ENCODE measurements around the gene ATP8B4.
"Not testable (repeated sequence)": the region's sequence is repeated elsewhere in the genome, so short reads cannot be mapped to it uniquely, and the experiment has no call there.

ATP8B4 gene

DNA sequence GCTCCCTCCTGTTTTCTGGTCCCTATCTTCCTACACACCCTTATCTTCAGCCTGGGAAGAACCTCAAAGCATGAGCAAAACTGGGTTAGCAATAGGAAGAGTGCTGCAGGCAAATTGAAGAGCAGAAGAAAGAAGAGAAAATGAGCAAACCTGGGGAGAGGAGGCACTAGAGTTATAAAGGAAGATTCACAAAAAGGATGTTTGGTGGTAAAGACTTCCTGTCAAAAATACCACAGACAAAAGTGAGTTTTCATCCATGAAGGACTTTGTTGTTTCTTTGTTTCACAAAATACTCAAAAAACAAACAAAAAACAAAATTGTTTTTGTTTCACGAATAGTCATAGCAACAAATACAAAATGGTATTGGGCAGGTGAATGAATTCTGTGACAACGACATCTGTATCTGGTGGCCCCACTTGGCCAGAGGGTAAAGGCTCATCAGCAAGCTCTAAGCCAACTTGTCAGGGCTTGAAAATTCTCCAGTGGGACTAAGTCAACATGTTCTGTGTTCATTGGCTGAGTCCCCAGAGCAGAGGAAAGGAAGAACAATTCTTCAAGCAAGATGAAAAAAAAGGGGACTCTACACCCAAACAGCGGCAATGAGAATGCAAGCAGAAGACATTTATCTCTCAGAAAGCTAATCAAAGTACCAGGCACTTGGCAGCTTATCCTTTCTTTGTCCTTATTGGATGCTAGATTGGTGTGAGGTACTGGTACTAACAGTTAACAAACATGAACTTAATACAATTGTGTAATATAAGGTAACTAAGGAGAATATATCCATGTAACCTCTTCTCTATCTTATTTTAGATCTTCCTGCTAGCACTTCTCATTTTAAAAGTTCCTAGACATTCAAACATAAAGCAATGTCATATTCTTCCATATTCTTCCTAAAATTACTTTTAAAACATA lies 9.7 kb downstream of the ATP8B4 start:
- no peak for DNase-seq (ENCODE audit: low read depth)

DNA sequence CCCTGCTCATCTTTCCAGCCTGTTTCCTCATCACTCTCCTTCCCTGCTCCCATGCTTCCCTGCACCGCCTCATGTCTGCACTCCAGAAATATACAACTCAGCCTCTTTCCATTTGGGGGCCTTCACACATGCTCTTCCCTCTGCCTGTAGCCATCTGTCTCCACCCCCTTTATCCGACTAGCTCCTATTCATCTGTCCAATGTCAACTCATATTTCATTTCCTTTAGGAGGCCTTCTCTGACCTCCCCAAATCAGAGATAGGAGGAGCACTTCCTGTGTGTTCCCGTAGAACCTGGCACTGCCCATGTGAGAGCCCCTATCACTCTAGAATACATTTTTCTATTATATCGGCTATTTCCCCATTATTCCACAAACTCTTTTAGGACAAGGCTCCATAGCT lies 10.6 kb downstream of the ATP8B4 start:
- DNase-seq (ENCODE audit: low read depth) = no peak

DNA sequence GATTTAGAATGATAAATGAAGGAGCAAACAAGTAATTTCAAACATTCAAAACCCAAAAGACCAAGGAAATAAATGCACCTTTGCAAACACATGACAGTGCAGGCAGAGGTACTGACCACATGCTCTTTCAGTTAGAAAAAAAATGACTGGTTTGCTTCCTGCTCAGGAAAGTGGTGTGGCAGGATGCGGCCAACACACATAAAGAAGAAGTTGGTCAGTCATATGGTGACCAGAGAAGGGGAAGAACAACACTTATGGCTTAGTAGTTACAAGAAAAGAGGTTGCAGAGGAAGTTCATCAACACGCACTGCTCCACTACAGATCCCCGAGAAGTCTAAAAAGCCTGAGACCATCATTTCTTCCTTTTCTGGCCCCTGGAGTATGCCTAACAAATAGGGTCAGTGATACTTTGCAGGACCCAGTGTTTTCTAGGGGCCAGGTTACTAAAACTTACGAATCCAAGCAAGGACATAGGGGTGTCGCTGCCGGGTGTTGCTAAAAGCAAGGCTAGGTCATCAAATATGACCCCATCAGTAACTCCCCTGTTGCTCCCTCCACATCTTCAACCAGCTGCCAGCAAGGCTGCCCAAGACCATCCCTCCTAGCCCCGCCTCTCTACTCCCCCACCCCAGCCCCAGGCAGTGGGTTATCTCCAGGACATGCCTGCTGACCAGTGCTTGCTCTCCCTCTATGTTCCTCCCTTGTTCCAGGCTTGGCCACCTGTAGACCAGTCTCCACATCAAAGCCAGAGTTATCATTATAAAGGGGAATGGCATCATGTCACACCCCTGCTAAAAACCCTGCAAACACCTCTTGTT lies 11.2 kb downstream of the ATP8B4 start:
- DNase-seq (ENCODE audit: low read depth) = no peak

DNA sequence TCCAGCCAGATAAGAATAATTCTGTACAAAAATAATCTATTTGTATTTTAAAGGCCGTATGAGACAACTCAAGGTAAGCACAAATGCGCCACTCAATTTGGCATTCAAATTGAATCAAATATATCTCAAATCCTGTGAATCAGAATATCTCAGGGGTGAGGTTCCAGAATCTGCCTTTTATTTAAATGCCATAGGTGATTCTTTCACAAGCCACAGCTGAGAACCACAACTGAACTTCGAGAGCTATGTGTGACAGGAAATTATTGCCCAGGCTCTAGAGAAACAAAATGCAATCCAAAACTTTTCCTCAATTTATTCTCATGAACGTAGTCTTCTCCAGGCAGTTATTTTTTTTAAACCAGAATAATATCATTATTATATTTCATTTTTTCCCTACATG lies 11.9 kb downstream of the ATP8B4 start:
- no peak for DNase-seq (ENCODE audit: low read depth)

DNA sequence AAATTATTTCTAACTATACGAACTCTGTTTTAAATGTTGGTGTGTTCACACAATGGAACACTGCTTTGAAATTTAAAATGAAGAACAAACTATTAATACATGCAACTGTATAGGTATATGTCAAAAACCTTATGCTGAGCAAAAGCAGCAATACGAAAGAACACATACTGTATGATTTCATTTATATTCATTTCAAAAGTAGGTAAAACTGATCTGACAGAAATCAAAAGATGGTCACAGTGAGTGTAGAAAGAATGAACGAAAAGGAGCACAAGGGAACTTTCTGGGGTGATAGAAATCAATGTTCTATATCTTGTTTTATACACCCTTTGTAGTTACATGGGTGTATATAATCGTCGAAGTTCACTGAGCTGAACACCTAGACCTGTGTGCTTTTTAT lies 12.6 kb downstream of the ATP8B4 start:
- DNase-seq (ENCODE audit: low read depth) = no peak

DNA sequence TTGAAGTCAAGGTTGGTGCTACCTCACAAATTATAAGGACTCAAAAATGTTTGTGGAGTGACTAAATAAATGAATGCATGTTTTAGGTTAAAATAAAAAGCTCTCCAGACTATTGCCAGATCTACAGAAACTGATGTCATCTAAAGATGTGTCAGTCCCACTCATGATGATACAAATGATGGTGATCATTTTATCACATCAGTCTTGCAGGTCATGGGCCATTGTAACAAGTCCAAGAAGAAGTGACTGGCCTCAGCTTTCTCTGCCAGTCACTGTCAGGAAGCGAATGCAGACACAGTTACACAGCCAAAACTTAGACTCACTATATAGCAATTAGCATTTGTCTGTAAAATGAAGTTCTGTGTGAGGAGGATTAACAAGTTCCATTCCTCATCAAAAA lies 18.5 kb downstream of the ATP8B4 start:
- DNase-seq (ENCODE audit: low read depth) = no peak

DNA sequence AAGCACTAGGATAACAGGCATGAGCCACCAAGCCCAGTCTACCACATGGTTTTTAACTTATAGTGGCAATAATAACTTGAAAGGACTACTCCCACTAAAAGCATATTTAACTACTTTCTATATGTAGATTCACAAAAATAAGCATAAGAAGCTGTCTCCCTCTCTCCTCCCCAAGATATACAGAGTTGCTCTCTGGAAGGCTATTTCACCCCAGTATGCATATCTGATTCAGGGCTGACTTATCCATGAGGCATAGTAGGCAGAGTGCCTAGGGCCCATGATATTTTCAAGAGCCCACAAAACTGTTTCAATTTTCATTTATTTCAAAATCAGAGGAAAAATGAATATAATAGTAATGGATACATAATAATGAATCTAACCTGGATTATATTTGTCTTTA lies 20.5 kb downstream of the ATP8B4 start:
- DNase-seq (ENCODE audit: low read depth) = no peak

DNA sequence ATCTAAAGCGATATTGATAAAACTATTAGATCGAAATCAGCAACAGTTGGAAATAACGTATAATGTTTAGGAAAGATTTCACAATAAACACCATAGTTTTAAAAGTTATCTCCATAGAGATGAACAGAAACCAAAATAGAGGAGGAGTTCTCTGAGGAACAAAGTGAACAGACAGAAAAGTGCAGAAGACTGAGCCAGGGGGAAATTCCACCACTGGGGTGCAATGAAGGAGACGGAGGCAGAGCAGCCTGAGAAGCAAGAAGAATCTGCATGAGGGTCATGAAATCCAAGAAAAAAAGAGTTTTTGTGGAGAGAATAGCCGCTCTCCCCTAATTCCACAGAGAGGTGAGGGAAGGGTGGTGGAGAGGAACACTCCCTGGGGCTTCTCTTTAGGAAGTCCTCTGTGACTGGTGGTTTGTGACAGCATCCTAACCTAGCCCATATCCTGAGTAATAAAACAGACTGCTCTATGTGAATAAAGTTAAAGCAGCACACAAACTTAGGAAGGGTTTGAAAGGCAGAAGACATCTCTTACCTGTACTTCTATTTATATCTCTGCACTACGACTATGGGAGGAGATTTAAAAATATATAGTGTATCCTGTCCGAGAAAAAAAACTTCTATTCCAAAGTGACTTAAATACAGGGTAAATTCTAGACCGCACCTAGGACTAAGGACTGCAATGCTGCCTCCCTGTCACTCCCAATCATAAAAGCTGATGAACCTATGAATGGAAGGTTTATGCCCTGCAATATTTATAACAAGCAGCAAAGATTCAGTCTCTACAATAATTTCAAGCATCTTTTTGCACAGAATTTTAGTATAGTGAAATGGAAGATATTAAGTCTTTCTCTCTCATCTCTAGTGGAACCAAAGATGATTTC lies 22.9 kb downstream of the ATP8B4 start:
- DNase-seq (ENCODE audit: low read depth) = no peak

DNA sequence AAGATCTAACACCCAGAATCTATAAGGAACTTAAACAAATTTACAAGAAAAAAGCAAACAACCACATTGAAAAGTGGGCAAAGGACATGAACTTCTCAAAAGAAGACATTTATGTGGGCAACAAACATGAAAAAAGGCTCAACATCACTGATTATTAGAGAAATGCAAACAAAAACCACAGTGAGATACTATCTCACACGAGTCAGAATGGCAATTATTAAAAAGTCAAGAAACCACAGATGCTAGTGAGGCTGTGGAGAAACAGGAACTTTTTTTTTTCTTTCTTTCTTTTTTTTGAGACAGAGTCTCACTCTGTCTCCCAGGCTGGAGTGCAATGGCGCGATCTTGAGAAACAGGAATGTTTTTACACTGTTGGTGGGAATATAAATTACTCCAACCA lies 29.6 kb downstream of the ATP8B4 start:
- DNase-seq (ENCODE audit: low read depth) = not testable (repeated sequence)

DNA sequence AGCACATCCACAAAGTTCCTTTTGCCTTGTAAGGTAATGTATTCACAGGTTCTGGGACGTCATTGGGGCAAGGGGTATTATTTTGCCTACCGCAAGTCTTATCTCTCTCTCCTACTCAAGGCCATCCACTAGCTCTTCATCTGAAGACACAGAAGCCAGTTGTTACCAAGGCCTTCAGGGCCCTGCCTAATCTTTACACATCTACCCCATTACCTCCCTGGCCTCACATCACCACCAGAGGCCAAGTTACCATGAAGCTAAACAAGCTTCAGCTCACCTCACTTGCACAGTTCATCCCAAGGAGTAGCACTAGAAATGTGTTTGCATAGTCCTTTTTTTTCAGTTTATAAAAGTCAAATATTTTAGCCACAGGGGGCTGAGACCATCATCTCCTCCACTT lies 34.1 kb downstream of the ATP8B4 start:
- no peak for DNase-seq (ENCODE audit: low read depth)

DNA sequence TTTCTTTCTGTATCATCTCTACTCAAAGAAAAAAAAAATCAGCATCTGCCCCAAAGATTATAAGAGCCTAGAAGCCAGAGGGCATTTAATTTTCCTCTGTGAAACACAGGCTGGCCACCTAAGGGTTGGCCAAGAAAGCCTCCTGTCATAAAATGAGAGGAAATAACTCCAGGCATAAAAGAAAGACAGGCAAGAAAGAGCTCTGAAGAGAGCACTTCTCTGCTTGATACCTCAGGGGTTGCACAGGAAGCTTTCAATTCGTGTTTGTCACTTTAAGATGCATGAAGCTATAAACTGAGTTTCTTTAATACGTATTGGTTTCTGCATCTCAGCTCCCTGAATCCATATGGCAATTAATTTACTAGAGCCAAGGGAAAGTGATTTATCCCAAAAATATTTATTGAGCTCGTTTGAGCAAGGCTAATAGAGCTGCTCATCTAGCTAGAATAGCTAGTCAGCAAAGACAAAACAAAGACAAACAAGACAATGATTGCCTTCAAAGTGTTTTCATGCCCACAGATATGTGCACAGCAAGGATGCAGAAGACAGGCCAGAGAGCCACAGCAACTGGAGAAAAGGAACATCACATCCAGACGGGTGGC lies 35.5 kb downstream of the ATP8B4 start:
- no peak for DNase-seq (ENCODE audit: low read depth)

DNA sequence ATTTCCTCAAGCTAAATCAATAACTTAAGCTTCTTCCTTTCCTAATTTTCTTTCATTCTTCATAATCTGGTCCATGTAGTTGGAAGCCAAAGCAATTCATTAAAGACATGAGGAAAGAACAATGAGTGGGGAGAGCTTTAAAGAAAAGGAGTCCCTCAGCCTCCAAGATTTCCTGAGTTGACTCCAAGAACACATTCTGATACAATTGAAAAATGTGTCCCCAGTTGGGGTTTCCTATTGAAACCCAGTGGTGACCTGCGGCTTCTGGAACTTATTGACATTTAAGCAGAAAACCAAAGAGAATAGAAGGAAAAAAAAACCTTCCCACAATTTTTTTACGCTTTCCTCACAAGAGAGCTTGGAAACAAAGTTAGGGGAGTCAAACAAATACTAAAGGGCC lies 37.0 kb downstream of the ATP8B4 start:
- DNase-seq (ENCODE audit: low read depth) = no peak

DNA sequence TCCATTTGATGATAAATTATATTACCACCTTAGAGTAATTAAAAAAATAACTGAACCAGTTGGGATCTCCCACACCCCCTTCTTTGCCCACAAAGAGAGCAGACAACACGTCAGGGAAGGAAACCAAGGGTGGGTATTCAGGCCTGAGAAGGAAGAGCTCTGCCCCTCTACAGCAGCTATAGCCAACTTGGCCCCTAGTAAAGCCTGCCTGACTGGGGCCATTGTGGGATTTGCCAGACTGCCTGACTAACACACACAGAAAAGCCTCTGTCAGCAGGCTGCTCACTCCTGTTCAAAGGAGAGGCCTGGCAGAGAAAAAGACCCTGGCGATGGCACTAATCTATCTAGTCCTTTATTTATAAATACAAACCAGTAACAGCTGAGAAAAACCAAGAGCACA lies 41.4 kb downstream of the ATP8B4 start:
- no peak for DNase-seq (ENCODE audit: low read depth)

DNA sequence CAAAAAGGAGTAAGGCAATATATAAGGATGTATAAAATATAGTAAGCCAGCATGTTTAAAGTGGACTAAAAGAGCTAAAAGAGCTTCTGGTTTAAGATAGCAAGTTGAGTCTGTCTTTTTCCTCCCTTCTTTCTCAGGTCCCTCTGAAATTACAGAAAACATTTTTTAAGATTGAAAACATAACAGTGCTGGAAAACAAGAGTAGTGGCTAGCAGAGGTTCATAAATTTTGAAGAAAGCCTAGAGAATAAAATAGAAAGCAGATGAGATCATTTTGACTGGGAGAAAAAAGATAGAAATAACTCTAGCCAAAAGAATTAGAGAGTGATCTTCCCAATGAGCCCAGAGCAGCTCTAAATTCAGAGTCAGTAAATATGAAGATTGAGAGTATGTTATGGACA lies 41.9 kb downstream of the ATP8B4 start:
- no peak for DNase-seq (ENCODE audit: low read depth)

DNA sequence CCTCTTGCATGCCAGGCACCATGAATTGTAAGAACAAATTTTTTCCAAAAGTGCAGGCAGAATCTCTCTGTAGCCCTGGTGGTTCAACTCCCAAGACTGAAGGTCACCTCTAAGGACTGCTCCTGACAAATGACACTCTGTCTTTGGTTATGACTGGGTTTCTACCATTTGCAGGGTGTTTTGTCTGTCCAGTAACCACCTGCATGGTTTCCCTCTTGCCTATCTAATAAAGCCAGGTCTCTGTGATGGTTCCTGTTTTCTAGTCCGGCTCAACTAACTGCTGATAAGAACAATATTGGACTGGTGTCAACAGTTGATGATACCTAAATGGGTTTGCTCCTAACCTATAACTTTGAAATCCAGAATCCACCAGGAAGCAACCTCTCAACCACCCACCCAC lies 43.7 kb downstream of the ATP8B4 start:
- DNase-seq (ENCODE audit: low read depth) = no peak

DNA sequence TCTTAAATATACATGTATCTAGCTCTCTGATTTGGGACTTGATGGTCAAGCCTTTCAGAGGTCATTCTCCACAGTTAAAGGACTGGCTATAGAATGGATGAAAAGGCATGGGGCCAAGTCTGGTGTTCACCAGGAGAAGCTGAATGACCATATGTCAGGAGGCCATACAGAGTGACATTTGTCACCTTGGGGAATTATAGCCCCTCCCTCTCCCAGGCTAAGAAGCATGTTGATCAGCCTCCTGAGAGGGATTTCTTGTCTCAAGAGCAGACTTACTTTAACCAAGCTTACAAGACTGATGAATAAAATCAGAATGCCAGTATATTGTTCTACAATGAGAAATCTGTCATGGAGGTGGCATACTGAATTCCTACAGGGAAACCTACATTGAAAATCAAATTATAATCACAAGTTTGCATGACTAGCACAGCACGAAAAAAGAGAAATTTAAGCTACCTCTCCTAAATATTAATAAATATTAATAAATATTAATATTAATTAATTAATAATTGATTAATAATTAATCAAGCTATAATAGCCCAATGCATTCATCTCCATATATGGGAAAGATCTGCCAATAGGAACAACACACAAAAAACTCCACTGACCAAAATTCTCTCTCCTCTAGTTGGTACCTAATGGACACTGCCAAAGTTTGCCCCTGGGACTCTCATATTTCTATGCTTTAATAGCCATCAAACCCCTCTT lies 47.3 kb downstream of the ATP8B4 start:
- DNase-seq (ENCODE audit: low read depth) = no peak

DNA sequence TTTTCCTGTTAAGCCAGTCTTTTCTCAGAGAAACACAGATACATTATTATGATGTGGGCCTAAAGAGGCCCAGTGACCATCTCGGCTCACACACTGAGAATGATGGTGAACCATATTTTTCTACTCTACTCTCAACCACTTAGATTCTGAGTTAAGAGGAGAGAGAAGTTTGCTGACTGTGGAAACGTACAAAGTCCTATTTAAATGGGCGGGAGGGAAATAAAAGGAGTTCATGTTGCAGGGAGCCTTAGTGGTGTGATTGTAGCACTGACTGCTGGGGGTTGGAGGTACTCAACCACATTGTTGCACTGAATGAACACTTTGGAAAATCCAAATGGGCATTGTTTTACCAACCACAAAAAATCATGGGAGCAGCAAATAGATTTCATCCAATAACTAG lies 51.0 kb downstream of the ATP8B4 start:
- no peak for DNase-seq (ENCODE audit: low read depth)

DNA sequence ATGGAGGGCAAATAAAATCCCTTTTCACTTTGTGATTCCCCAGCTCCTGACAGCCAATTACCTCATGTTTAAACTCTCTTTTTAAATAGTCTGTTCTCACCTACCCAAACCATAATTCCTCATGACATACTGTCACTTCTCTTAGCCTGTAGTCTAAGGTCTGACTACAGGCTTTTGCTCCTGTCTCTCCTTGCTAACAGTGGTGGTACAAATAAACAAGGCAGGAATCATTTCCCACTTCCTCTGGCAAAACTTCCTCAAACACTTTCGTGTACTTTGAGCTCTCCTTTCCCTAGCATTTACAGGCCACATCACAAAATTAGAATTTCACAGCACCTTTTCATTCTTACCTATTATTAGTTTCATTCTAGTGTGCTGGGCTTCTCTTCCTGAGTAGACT lies 51.8 kb downstream of the ATP8B4 start:
- no peak for DNase-seq (ENCODE audit: low read depth)

DNA sequence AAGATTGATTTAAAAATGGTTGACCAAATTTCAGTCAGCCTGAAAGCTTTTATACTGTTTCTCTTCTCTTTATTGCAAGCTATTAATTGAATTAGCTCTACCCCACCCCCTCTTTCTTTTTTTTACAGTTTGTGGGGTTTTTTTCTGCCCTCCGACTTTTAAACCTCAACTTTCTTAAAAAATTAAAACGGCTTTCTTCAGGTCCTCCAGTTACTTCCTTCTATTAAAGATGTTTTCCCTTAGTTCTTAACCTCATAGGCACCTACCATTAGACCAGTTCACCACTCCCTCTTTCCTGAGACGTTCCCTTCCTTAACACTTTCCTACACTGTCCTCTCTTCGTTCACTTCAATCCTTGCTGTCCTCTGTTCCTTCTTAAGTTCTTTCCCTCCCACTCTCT lies 52.4 kb downstream of the ATP8B4 start:
- no peak for DNase-seq (ENCODE audit: low read depth)

DNA sequence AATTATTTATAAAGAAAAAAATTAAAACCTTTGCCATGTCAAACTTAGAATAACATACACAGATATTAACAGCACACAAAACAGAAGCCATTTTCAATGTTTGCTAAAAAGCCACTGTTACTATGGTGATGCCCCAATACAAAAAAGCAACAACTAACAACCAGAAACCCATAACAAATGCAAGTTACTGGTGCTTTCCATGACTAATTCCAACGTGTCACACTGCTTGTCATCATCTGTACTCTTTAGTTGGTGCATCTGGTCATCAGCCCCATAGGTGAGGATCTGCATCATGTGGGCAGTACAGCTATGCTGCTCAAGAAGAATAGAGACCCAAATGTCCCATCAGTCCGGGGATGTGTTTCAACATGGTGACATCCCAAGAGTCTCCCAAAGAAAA lies 52.8 kb downstream of the ATP8B4 start:
- no peak for DNase-seq (ENCODE audit: low read depth)

DNA sequence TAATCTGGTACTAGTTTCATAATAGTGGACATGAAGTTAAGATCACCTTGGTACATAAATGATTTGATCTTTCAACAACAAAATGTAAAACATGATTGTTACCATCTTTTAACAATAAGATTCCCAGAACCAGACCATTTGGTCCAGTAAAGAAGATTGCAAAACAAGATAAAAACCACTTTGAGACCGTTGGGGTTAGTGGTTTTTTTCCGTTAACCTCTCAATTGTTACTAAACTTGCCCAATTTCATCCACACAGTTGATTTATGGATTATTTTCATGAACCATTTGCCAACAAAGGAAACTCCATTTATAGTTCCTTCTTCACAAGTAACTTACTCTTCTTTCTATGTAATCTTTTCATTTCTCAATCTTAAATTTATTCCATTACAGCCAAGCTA lies 53.8 kb downstream of the ATP8B4 start:
- DNase-seq (ENCODE audit: low read depth) = no peak
